ENCODE results near the gene SEC63. TPM values are rescaled to one million over a fixed set of nuclear protein-coding genes. Genes with fewer than 3 reads are reported as not detected.

SEC63 gene
- total and polyA plus RNA-seq, 2 experiments from 2014 or later = 38.5 to 190 TPM

DNA sequence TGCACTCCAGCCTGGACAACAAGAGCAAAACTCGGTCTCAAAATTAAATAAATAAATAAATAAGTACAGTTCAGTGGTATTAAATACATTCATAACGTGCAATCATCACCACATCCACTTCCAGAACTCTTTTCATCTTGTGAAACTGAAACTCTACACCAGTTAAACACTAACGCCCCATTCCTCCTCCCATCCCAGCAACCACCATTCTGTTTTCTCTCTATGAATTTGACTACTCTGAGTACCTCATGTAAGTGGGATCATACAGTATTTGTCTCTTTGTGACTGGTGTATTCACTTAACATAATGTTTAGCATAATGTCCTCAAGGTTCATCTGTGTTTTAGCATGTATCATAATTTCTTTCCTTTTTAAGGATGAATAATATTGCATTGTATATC, 104.8 kb downstream of the SEC63 start:
- Histone ChIP-seq H3K4me2 (ENCODE audit: unreplicated experiment) (no peak overlapping the region), H2AFZ (no peak overlapping the region), H3K4me1 (ENCODE audit: insufficient read depth) (no peaks in the 10 kb centered on the region), H3K27me3 (replicated peaks; ENCODE audit: insufficient read depth) (no peaks in the 10 kb centered on the region), H4K20me1 (ENCODE audit: insufficient read depth) (no peaks in the 10 kb centered on the region), H3K9ac (no peak overlapping the region), H3K9me2 (ENCODE audit: insufficient read depth) (no peaks in the 10 kb centered on the region), H3K4me3 (no peak overlapping the region), H3K9me3 (ENCODE audit: low read depth) (no peaks in the 10 kb centered on the region), H3F3A (ENCODE audit: insufficient read depth) (no peaks in the 10 kb centered on the region), H3K79me2 (ENCODE audit: insufficient read depth) (no peaks in the 10 kb centered on the region), H3K27ac (no peak overlapping the region), H3K36me3 (ENCODE audit: low read depth) (no peaks in the 10 kb centered on the region)
- 33 to 39% methylated on average over 3 of the region's 3 CpGs for WGBS, 2 experiments (ENCODE audit: low coverage in 1 of 2, low lambda C conversion rate in 2 of 2, missing lambda C conversion rate in 2 of 2)
- in situ Hi-C loops (cut with MboI) = no loop called here
- no peak for DNase-seq
- TF ChIP-seq EZH2 (IDR thresholded peaks at IDR 0.05; ENCODE audit: insufficient read depth, poor library complexity, severe bottlenecking) = no peak
- no peak for TF ChIP-seq EZH2phosphoT487 (IDR thresholded peaks at IDR 0.05; ENCODE audit: insufficient read depth, low read depth)

DNA sequence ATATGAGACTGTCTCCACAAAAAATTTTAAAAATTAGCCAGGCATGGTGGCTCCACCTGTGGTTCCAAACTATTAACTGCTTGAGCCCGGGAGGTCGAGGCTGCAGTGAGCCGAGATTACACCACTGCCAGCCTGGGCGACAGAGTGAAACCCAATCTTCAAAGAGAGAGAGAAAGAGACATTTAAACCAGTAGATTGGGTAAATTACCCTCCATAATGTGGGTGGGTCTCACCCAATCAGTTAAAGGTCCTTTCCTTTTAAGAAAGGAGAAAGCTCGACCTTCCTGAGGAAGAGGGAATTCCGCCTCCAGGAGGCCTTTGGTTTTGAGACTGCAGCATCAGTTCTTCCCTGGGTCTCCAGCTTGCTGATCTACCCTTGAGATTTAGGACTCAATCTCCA, 108.7 kb downstream of the SEC63 start:
- Histone ChIP-seq H3K9me3 (ENCODE audit: low read depth) (no peaks in the 10 kb centered on the region), H3K9ac (no peak overlapping the region), H3K4me3 (no peak overlapping the region), H2AFZ (no peak overlapping the region), H3K9me2 (ENCODE audit: insufficient read depth) (no peaks in the 10 kb centered on the region), H3K27me3 (replicated peaks; ENCODE audit: insufficient read depth) (no peaks in the 10 kb centered on the region), H3K36me3 (ENCODE audit: low read depth) (no peaks in the 10 kb centered on the region), H4K20me1 (ENCODE audit: insufficient read depth) (no peaks in the 10 kb centered on the region), H3K79me2 (ENCODE audit: insufficient read depth) (no peaks in the 10 kb centered on the region), H3K4me1 (ENCODE audit: insufficient read depth) (no peaks in the 10 kb centered on the region), H3K4me2 (ENCODE audit: unreplicated experiment) (no peak overlapping the region), H3F3A (ENCODE audit: insufficient read depth) (no peaks in the 10 kb centered on the region), H3K27ac (no peak overlapping the region)
- TF ChIP-seq EZH2phosphoT487 (IDR thresholded peaks at IDR 0.05; ENCODE audit: insufficient read depth, low read depth) (no peak), EZH2 (IDR thresholded peaks at IDR 0.05; ENCODE audit: insufficient read depth, poor library complexity, severe bottlenecking) (no peak)
- 84 to 88% methylated on average over 6 of the region's 6 CpGs for WGBS, 2 experiments (ENCODE audit: low coverage in 1 of 2, low lambda C conversion rate in 2 of 2, missing lambda C conversion rate in 2 of 2)
- in situ Hi-C loops (cut with MboI) = loop anchor here (10.0 kb wide), 1 partner anchor 165 kb away; no protein-coding TSS in a partner anchor
- no peak for DNase-seq

DNA sequence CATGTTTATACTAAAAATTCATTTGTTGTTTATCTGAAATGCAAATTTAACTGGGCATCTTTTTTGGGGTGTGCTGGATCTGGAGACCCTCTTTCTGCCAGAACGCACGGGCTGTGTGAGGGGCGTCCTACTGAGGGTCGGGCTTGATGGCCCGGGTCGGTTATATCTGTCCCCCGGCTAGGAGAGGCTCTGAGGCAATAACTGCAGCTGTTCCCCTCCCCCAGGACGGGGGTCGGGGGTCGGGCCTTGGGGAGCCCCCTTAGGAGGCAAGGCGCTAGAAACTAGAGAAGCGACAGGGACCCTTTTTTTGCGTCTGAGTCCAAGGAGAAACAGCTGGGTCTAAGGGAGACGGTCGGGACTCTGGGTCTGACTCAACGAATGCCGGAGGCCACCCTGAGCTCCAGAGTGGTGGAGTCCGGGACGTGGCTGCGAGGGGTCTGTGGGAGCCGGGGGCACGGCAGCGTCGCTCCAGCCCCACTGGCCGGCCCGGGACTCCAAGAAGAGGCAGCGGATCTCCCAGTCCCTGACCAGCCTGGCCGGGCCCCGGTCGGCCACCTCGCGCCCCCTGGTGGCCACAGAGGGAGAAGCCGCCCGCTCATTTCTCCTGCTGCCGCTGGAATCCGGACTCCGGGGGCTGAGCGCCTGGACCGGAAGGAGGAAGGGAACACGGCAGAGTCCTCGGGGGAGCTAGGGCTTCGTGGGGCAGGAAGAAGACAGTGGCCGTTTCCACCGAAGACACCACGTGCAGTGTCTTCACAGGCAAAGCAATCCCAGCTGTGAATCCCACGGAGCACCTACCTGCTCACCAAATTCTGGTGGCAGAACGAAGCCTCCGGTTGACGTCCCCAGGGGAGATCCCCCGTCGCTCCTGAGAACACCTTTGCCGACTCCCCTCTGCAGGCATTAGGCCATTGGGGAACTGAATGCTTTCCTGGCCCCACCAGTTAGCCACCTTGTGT, 109.9 kb downstream of the SEC63 start:
- Histone ChIP-seq H3K27me3 (replicated peaks; ENCODE audit: insufficient read depth) (no peaks in the 10 kb centered on the region), H3K9ac (peak overlapping the region; percentile 61)
- peak; percentile 86 for DNase-seq

DNA sequence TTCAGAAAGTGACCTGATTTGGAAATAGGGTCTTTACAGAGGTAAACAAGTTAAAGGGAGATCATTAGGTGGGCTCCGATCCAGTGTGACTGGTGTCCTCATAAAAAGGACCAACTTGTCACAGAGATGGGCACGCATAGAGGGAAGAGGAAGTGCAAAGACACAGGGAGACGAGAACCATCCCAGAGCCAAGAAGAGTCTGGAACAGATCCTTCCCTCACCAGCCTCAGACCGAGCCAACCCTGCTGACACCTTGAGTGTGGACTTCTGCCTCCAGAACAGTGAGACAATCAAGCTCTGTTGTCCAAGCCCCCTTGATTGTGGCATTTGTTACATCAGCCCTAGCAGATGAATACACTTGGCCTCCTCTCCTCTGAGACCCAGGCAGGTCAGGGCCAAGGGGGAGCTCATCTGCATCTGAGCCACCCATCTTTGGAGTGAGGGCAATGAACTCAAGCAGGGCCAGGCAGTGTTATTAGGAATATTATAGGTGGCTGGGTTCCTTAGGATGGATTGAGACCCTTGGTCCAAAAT, 111.7 kb downstream of the SEC63 start:
- Histone ChIP-seq H3K27me3 (replicated peaks; ENCODE audit: insufficient read depth) (no peaks in the 10 kb centered on the region), H3K9me2 (ENCODE audit: insufficient read depth) (no peaks in the 10 kb centered on the region), H3K79me2 (ENCODE audit: insufficient read depth) (no peaks in the 10 kb centered on the region), H3K4me2 (ENCODE audit: unreplicated experiment) (no peak overlapping the region), H2AFZ (no peak overlapping the region), H3K9me3 (ENCODE audit: low read depth) (no peaks in the 10 kb centered on the region), H3K4me3 (no peak overlapping the region), H3F3A (ENCODE audit: insufficient read depth) (no peaks in the 10 kb centered on the region), H3K4me1 (ENCODE audit: insufficient read depth) (no peaks in the 10 kb centered on the region), H3K27ac (no peak overlapping the region), H3K9ac (no peak overlapping the region), H3K36me3 (ENCODE audit: low read depth) (no peaks in the 10 kb centered on the region), H4K20me1 (ENCODE audit: insufficient read depth) (no peaks in the 10 kb centered on the region)
- in situ Hi-C loops (cut with MboI) = loop anchor here (10.0 kb wide), 1 partner anchor 162 kb away; no protein-coding TSS in a partner anchor
- DNase-seq = no peak
- WGBS, 2 experiments (ENCODE audit: low coverage in 1 of 2, low lambda C conversion rate in 2 of 2, missing lambda C conversion rate in 2 of 2) = 61 to 65% methylated on average over 3 of the region's 4 CpGs
- TF ChIP-seq EZH2phosphoT487 (IDR thresholded peaks at IDR 0.05; ENCODE audit: insufficient read depth, low read depth) (no peak), EZH2 (IDR thresholded peaks at IDR 0.05; ENCODE audit: insufficient read depth, poor library complexity, severe bottlenecking) (no peak)

More for the DNA sequence above, 109.9 kb downstream of the SEC63 start:
- peak overlapping the region; percentile 83 for H3K4me2 ChIP-seq (ENCODE audit: unreplicated experiment)
- H3K9me2 ChIP-seq (ENCODE audit: insufficient read depth) = no peaks in the 10 kb centered on the region
- WGBS, 2 experiments (ENCODE audit: low coverage in 1 of 2, low lambda C conversion rate in 2 of 2, missing lambda C conversion rate in 2 of 2) = 7% methylated on average over 42 to 51 of the region's 52 CpGs
- H3K4me3 ChIP-seq = peak overlapping the region; percentile 74
- in situ Hi-C loops (cut with MboI) = loop anchor here (10.0 kb wide), 1 partner anchor 163 kb away; no protein-coding TSS in a partner anchor
- H3K9me3 ChIP-seq (ENCODE audit: low read depth) = no peaks in the 10 kb centered on the region
- no peak overlapping the region for H3K27ac ChIP-seq
- no peaks in the 10 kb centered on the region for H3F3A ChIP-seq (ENCODE audit: insufficient read depth)
- H2AFZ ChIP-seq = peak overlapping the region; percentile 98
- no peak for TF ChIP-seq EZH2phosphoT487 (IDR thresholded peaks at IDR 0.05; ENCODE audit: insufficient read depth, low read depth)
- no peak for TF ChIP-seq EZH2 (IDR thresholded peaks at IDR 0.05; ENCODE audit: insufficient read depth, poor library complexity, severe bottlenecking)
- H4K20me1 ChIP-seq (ENCODE audit: insufficient read depth) = no peaks in the 10 kb centered on the region
- H3K36me3 ChIP-seq (ENCODE audit: low read depth) = no peaks in the 10 kb centered on the region
- no peaks in the 10 kb centered on the region for H3K79me2 ChIP-seq (ENCODE audit: insufficient read depth)
- no peaks in the 10 kb centered on the region for H3K4me1 ChIP-seq (ENCODE audit: insufficient read depth)
